Retinal pigment epithelial cell (primary cell): ENCODE measurements around the gene CD68.

Source experiments
- DNase-seq: peaks from one replicate; pipeline ENCODE4 v3.0.0-alpha.2; 2010; ENCODE audit warnings: low read depth
- H3K4me3 ChIP-seq: 2 replicates; pipeline ENCODE4 v1.5.1; 2011; ENCODE audit warnings: mild to moderate bottlenecking, low read length, control low read depth, moderate library complexity
- TF ChIP-seq, protein P1 (sequence below): conservative IDR thresholded peaks from 2 replicates; pipeline ENCODE4 v1.5.1; 2011; ENCODE audit warnings: low read depth, low read length, control low read depth, inconsistent platforms

The CD68 gene

DNA sequence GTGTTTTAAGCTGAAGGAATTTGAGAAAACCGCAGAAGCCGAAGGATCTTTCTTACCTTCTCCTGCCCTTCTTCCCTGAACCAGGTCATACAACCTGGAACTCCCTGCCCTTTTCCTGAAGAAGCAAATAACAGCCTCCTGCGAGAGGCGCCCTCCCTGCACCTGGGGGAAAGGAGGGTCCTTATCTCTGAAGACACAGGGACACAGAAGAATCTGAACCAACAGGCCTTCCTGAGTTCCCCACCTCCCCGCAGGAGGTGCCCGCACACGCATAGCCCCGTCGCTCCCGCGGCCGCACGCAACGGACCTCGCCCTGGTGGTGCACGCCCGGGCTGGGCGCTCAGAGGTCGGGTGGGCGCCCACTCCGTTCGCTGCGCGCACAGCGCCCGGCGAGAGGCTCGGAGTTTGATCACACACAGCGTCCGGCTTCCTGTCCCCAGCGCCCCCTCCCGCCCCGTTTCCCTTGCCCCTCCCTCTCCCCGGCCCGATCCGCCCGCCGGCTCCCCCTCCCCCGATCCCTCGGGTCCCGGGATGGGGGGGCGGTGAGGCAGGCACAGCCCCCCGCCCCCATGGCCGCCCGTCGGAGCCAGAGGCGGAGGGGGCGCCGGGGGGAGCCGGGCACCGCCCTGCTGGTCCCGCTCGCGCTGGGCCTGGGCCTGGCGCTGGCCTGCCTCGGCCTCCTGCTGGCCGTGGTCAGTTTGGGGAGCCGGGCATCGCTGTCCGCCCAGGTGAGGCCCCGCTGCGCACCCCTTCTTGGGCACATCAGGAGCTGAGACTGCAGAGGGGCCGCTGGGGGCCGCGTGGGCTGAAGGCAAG is 30.6 kb upstream of the CD68 start, which contains the start of gene TNFSF12:
Gene TNFSF12, plus strand, starts transcription at position 474 of the 816 bp plus-strand sequence. Its CDS starts 96 bp downstream, at position 570.
- H3K4me3 ChIP-seq, result peak within 1 kb of the TSS; percentile 51
- no peak for DNase-seq
- TF ChIP-seq, protein P1, sequence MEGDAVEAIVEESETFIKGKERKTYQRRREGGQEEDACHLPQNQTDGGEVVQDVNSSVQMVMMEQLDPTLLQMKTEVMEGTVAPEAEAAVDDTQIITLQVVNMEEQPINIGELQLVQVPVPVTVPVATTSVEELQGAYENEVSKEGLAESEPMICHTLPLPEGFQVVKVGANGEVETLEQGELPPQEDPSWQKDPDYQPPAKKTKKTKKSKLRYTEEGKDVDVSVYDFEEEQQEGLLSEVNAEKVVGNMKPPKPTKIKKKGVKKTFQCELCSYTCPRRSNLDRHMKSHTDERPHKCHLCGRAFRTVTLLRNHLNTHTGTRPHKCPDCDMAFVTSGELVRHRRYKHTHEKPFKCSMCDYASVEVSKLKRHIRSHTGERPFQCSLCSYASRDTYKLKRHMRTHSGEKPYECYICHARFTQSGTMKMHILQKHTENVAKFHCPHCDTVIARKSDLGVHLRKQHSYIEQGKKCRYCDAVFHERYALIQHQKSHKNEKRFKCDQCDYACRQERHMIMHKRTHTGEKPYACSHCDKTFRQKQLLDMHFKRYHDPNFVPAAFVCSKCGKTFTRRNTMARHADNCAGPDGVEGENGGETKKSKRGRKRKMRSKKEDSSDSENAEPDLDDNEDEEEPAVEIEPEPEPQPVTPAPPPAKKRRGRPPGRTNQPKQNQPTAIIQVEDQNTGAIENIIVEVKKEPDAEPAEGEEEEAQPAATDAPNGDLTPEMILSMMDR, result peak; percentile 6

DNA sequence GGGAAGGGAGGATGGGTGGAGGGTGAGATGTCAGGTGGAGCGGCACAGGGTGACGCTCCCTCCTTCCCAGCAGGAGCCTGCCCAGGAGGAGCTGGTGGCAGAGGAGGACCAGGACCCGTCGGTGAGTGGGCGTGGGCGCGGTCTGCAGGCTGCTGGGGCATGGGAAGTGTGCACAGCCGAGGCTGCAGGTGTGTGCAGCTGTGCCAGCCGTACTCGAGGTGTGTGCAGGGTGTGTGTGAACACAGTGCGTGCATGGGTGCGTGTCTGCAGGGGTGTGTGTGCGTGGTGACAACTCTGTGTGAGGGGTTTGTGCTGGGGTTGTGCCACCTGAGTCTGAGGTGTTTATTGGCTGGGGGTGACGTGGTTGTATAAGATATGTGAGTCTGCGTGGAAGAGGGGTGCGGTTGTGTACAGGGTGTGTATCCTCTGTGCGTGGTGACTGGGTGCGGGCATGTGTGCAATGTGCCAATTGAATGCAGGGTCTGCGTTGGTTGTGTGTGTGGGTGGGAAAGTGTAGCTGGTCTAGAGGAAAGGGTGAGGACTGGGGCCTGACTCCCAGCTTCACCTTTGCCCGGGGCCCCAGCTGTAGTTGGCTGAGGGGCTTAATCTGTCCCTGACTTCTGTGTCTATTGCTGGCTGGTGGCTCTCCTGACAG is 29.9 kb upstream of the CD68 start:
- peak overlapping the region; percentile 51 for H3K4me3 ChIP-seq
- TF ChIP-seq, protein P1, result no peak
- DNase-seq, result no peak

DNA sequence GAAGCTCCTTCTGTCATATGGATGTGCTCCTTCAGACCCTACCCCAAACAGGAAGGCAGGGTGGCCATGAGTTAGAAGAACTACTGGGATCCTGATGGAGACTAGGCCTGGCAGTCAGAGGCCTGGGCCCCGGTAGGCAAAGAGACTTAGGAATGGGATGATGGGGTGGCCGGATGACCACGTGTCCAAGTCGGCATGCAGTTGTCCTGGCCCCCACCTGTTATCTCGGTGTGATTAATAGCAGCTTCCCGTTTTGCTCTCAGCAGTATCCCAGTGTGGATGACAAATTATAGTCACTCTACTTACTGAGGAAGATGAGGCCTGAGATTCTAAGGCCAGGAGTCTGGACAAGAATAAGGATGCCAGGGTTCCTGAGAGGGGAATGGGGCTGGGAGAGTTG is 29.1 kb upstream of the CD68 start:
- TF ChIP-seq, protein P1, result no peak
- no peak for DNase-seq
- no peak overlapping the region for H3K4me3 ChIP-seq

DNA sequence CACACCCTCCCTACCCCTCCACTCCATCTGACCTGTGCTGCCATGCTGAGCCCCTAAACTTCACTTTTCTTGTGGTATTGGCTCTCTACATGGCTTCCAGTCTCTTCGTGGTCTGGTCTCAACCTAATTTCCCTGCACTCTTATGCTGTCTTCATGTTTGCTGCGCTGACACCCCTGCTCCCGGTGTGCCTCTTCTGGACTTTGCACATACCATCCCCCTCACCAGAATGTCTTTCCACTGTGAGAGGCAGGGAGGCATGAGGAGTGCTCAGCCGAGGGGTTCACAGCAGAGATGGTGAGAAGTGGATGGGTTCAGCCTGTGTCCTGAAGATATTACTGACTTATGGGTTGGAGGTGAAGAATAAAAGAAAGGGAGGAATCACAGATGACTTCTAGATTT is 28.0 kb upstream of the CD68 start:
- H3K4me3 ChIP-seq, result no peak overlapping the region
- no peak for DNase-seq
- TF ChIP-seq, protein P1, result no peak

DNA sequence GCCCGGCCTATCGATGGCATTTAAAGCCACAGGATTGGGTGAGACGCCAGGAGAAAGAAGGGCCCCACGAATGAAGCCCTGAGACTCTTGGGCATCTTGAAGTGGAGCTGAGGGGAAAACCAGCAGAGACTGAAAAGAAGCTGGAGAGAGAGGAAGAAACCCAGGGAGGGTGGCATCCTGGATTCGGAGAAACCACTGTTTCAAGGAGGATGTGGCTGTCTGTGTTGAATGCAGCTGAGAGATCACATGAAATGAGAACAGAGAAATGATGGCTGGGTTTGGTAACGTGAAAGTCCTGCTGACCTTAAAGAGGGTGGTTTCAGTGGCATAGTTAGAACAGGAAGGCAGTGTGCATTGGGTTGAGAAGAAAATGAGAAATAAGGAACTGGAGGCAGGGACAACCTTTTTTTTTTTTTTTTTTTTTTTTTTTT is 26.8 kb upstream of the CD68 start:
- DNase-seq, result no peak
- H3K4me3 ChIP-seq, result no peak overlapping the region
- TF ChIP-seq, protein P1, result no peak

DNA sequence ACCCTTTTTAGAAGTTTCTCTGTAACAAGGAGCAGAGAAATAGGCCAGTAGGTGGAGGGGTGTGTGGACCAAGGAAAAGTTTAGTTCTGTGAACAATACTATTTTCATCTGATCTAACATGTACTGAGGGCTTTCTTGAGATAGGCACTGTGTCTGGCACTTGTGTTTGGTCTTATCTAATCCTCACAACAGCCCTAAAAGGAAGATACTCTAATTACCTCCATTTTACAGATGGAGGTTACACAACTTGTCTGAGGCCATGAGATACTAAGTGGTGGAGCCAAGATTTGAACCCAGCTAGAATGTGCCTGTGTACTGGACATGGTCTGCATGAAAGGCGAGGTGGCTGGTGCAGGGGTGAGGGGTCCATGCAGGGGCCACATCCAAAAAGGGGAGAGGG is 26.1 kb upstream of the CD68 start:
- TF ChIP-seq, protein P1, result no peak
- H3K4me3 ChIP-seq, result no peak overlapping the region
- DNase-seq, result no peak
